DND-41 (cell line): ENCODE data around the gene PLD3.

Experiments used
- ATAC-seq: fragments of 200-7000 bp; cut with Tn5 transposase; 3 replicates; pipeline ENCODE4 v1.9.1; 2021; ENCODE audit warnings: low read depth; ENCODE audit not compliant: insufficient read depth
- DNase-seq: peaks from one replicate; pipeline ENCODE4 v3.0.0-alpha.2; 2020
- H2AFZ ChIP-seq: 2 replicates; pipeline ENCODE4 v1.6.0; 2012; ENCODE audit warnings: low read depth, low read length
- H3K27ac ChIP-seq: 2 replicates; pipeline ENCODE4 v1.5.1; 2012; ENCODE audit warnings: low read length, inconsistent platforms
- H3K27me3 ChIP-seq: fragments of 200-600 bp; sonication (generic); 2 replicates; pipeline ENCODE4 v1.6.0; 2012; ENCODE audit warnings: low read length, mild to moderate bottlenecking, inconsistent platforms; ENCODE audit not compliant: insufficient read depth, poor library complexity
- H3K36me3 ChIP-seq: 2 replicates; pipeline ENCODE4 v1.5.1; 2012; ENCODE audit warnings: low read length, inconsistent platforms; ENCODE audit not compliant: insufficient read depth
- H3K4me1 ChIP-seq: 2 replicates; pipeline ENCODE4 v1.5.1; 2012; ENCODE audit warnings: mild to moderate bottlenecking, low read length; ENCODE audit not compliant: insufficient read depth
- H3K4me2 ChIP-seq: 2 replicates; pipeline ENCODE4 v1.6.0; 2012; ENCODE audit warnings: mild to moderate bottlenecking, moderate library complexity, low read length, inconsistent platforms; ENCODE audit not compliant: insufficient read depth
- H3K4me3 ChIP-seq, 2 experiments: fragments of 200-600 bp in 1 of 2; shearing (Covaris generic) in 1 of 2; 2 replicates each; pipeline ENCODE4 v1.5.1; 2012 to 2016; ENCODE audit warnings: inconsistent platforms in 2 of 2, low read length in 2 of 2, mild to moderate bottlenecking in 2 of 2, low read depth in 1 of 2, moderate library complexity in 1 of 2
- H3K79me2 ChIP-seq: 2 replicates; pipeline ENCODE4 v1.6.0; 2012; ENCODE audit warnings: low read length, inconsistent platforms; ENCODE audit not compliant: insufficient read depth
- H3K9ac ChIP-seq: 2 replicates; pipeline ENCODE4 v1.6.0; 2012; ENCODE audit warnings: low read depth, mild to moderate bottlenecking, inconsistent platforms, low read length, moderate library complexity
- H3K9me3 ChIP-seq: 2 replicates; pipeline ENCODE4 v1.5.1; 2012; ENCODE audit warnings: low read length, moderate library complexity, mild to moderate bottlenecking, inconsistent platforms; ENCODE audit not compliant: insufficient read depth, severe bottlenecking
- H4K20me1 ChIP-seq: 2 replicates; pipeline ENCODE4 v1.6.0; 2012; ENCODE audit warnings: low read length; ENCODE audit not compliant: insufficient read depth
- CTCF ChIP-seq: IDR thresholded peaks from 2 replicates; pipeline ENCODE4 v1.5.1; 2012; ENCODE audit warnings: borderline replicate concordance, low read length, moderate library complexity, mild to moderate bottlenecking; ENCODE audit not compliant: poor library complexity, severe bottlenecking; ENCODE audit errors: extremely low read depth
- EZH2 ChIP-seq: IDR thresholded peaks from 3 replicates; pipeline ENCODE4 v1.6.1; 2012; ENCODE audit warnings: borderline replicate concordance, low read depth, mild to moderate bottlenecking, moderate library complexity, low read length, inconsistent platforms; ENCODE audit not compliant: severe bottlenecking

The PLD3 gene

GRCh38 chr19:40419780-40420179 is 71.3 kb downstream of the PLD3 start:
- DNase-seq (no peak), ATAC-seq (no peak)
- H4K20me1 ChIP-seq: no peaks in the 10 kb centered on the region
- H3K9ac ChIP-seq: no peak overlapping the region
- no peak overlapping the region for H3K4me2 ChIP-seq
- H2AFZ ChIP-seq: no peak overlapping the region
- no peaks in the 10 kb centered on the region for H3K27me3 ChIP-seq
- no peak overlapping the region for H3K27ac ChIP-seq
- H3K9me3 ChIP-seq: no peaks in the 10 kb centered on the region
- TF ChIP-seq CTCF: no peak
- no peak for TF ChIP-seq EZH2
- peaks cover 21% of the 10 kb centered on the region for H3K4me1 ChIP-seq
- no peak overlapping the region for H3K4me3 ChIP-seq
- H3K36me3 ChIP-seq: peaks cover 10% of the 10 kb centered on the region; the same call in 1 of the 2 replicates
- H3K79me2 ChIP-seq: peaks cover 14% of the 10 kb centered on the region

GRCh38 chr19:40420451-40420765 is 71.9 kb downstream of the PLD3 start:
- H2AFZ ChIP-seq: peak overlapping the region; percentile 83
- peak overlapping the region; percentile 78; the same call in 1 of the 2 replicates for H3K27ac ChIP-seq
- no peaks in the 10 kb centered on the region for H3K9me3 ChIP-seq
- no peak for TF ChIP-seq EZH2
- TF ChIP-seq CTCF: no peak
- H3K4me2 ChIP-seq: peak overlapping the region; percentile 91
- no peaks in the 10 kb centered on the region for H4K20me1 ChIP-seq
- no peaks in the 10 kb centered on the region for H3K27me3 ChIP-seq
- peaks cover 24% of the 10 kb centered on the region for H3K4me1 ChIP-seq
- no peak for DNase-seq
- H3K36me3 ChIP-seq: peaks cover 13% of the 10 kb centered on the region; the same call in 1 of the 2 replicates
- H3K4me3 ChIP-seq: peak overlapping the region; percentile 27 to 61; a peak in 3 of 4 replicates
- no peak for ATAC-seq
- peaks cover 19% of the 10 kb centered on the region for H3K79me2 ChIP-seq
- peak overlapping the region; percentile 78 for H3K9ac ChIP-seq

GRCh38 chr19:40420766-40421765 is 72.6 kb downstream of the PLD3 start:
- peaks cover 13% of the 10 kb centered on the region; the same call in 1 of the 2 replicates for H3K36me3 ChIP-seq
- peak; percentile 97 for TF ChIP-seq CTCF
- no peak for TF ChIP-seq EZH2
- ATAC-seq (peak; percentile 57), DNase-seq (peak; percentile 80)
- H3K27ac ChIP-seq: peak overlapping the region; percentile 78
- H3K4me1 ChIP-seq: peaks cover 24% of the 10 kb centered on the region
- peak overlapping the region; percentile 91 for H3K4me2 ChIP-seq
- peak overlapping the region; percentile 78 for H3K9ac ChIP-seq
- H3K4me3 ChIP-seq: peak overlapping the region; percentile 27 to 61; a peak in 3 of 4 replicates
- H3K79me2 ChIP-seq: peaks cover 19% of the 10 kb centered on the region
- no peaks in the 10 kb centered on the region for H3K27me3 ChIP-seq
- H3K9me3 ChIP-seq: no peaks in the 10 kb centered on the region
- H2AFZ ChIP-seq: peak overlapping the region; percentile 83
- H4K20me1 ChIP-seq: no peaks in the 10 kb centered on the region
